Stimulated activated CD4-positive, alpha-beta T cell treated with anti-CD3 and anti-CD28 coated beads, Interleukin-4, amount 100 ng/mL, for 1 hour (primary cell): ENCODE measurements around the gene ZIC5.

Experiments
- DNase-seq: peaks from one replicate; pipeline ENCODE4 v3.0.0-alpha.2; 2020

The ZIC5 gene

GRCh38 chr13:99987154-99988019, 15.8 kb upstream of the ZIC5 start:
- no peak for DNase-seq

- DNase-seq: no peak
These were observed 15.2 kb upstream of the ZIC5 start for GRCh38 chr13:99986741-99987140.

DNA sequence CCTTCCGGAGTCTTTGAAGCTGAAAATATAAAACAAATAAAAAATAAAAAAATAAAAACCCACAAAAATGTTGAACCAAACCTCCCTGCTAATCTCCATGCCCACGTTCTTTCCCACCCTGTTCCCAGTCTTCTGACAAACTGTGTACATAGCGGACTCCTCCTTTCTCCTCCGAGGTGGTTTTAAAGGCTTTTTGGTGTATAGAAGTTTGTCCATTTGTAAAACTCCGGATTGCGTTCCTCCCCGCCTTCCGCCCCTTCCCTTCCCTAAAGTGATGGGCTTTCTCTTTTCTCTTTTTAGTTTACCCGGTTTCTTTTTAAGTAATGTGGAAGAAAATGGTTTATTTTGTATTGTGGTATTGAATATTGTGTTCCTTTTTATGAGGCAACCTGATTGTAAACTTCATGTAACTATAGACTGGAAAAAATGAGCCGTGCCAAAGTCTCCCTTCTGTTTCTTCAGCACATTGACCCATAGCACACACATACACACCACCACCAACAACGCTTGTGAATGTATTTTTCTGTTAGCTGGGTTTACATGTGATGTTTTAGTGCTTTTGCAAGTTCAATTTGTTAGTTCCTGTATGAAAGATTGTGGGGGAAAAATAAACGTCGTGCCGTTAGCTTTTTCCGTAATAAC, 14.4 kb upstream of the ZIC5 start:
- DNase-seq: no peak

- DNase-seq: no peak
These were observed 13.8 kb upstream of the ZIC5 start for GRCh38 chr13:99985241-99985874.

- no peak for DNase-seq
These were observed 13.1 kb upstream of the ZIC5 start for GRCh38 chr13:99984461-99985240.

DNA sequence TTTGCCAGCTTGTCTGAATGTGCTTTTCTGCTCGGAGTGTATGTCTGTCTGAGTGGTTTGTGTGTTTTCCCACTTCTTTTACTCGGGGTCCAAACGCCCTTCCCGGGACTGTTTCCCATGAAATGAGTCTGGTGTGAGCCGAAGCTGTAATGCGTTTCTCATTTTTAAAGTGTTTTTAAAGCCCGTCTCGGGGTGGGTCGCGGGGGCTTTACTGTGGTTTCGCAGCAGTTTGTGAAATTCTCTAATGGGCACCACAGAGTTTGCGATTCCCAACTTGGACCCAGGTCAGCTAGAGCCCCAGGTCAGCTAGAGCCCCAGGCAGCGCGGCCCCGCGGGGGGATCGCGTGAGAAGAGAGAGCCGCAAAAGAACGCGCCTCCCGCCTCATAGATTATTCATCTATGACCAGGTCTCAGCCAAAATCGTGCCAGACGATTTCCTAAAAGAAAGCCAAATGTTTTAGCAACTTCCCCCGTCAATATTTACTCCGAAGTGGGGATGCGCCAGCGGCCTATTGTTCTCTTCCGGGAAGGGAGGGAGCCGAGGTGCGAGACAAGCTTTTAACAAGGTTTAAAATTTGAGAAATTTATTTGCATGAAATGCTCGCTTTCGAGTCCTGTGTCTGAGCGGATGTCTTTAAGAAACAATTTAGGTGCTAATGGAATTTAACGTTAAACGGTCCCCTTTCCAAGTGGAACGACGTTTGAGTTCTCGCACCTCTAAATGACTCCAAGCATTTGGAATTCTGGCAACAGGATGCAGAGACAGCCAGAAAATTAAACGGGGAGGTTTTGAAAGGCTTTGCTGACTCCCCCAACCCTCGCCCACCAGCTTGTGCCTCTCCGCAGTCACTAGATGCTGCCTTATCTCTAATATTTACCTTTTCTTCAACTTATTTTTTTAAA, 12.2 kb upstream of the ZIC5 start:
- DNase-seq: no peak

DNA sequence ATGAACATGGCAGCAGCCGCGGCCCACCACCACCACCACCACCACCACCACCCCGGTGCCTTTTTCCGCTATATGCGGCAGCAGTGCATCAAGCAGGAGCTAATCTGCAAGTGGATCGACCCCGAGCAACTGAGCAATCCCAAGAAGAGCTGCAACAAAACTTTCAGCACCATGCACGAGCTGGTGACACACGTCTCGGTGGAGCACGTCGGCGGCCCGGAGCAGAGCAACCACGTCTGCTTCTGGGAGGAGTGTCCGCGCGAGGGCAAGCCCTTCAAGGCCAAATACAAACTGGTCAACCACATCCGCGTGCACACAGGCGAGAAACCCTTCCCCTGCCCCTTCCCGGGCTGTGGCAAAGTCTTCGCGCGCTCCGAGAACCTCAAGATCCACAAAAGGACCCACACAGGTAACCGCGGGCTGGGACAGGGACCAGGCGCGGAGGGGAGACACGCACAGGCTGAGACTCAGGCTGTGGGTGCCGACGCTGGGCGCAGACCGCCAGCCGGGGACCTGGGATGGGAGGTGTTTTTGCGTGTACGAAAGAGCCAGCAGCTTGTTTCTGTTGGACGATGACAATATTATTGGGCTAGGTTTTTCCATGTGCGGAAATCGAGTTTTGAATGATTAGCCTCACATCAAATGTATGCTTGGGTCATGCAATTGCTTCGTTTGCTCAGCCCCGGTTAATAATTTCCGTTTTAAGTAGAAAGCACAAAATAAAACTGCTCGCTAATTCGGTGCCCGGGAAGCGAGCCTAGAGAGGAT, 11.3 kb upstream of the ZIC5 start:
- no peak for DNase-seq

DNA sequence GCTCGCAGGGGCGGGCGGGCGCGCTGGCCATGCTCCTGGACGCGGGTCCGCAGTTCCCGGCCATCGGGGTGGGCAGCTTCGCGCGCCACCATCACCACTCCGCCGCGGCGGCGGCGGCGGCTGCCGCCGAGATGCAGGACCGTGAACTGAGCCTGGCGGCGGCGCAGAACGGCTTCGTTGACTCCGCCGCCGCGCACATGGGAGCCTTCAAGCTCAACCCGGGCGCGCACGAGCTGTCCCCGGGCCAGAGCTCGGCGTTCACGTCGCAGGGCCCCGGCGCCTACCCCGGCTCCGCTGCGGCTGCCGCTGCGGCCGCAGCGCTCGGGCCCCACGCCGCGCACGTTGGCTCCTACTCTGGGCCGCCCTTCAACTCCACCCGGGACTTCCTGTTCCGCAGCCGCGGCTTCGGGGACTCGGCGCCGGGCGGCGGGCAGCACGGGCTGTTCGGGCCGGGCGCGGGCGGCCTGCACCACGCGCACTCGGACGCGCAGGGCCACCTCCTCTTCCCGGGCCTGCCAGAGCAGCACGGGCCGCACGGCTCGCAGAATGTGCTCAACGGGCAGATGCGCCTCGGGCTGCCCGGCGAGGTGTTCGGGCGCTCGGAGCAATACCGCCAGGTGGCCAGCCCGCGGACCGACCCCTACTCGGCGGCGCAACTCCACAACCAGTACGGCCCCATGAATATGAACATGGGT, 10.6 kb upstream of the ZIC5 start:
- DNase-seq: no peak

DNA sequence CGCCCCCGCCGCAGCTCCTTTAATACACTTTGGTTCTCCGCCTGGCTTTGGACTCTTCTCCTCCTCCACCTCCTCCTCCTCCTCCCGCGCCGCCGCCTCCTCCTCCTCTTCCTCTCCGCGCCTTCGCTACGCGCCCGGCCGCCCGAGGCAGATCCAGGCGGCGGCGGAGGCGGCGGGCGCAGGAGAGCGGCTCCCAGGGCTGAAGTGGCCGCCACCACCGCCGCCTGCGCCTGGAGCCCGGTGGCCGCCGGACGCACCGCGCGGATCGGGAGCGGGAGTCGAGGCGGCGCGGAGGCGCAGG, 10.1 kb upstream of the ZIC5 start, which contains the start of gene ZIC2:
TSS of gene ZIC2 (plus strand) at position 50 of the 301 bp plus-strand sequence. CDS start 281 bp downstream, outside the sequence.
- no peak for DNase-seq

GRCh38 chr13:99980824-99981734, 9.5 kb upstream of the ZIC5 start:
- DNase-seq: no peak

GRCh38 chr13:99980201-99980823, 8.7 kb upstream of the ZIC5 start:
- peak; percentile 69 for DNase-seq

GRCh38 chr13:99979453-99980200, 8.1 kb upstream of the ZIC5 start:
- no peak for DNase-seq

DNA sequence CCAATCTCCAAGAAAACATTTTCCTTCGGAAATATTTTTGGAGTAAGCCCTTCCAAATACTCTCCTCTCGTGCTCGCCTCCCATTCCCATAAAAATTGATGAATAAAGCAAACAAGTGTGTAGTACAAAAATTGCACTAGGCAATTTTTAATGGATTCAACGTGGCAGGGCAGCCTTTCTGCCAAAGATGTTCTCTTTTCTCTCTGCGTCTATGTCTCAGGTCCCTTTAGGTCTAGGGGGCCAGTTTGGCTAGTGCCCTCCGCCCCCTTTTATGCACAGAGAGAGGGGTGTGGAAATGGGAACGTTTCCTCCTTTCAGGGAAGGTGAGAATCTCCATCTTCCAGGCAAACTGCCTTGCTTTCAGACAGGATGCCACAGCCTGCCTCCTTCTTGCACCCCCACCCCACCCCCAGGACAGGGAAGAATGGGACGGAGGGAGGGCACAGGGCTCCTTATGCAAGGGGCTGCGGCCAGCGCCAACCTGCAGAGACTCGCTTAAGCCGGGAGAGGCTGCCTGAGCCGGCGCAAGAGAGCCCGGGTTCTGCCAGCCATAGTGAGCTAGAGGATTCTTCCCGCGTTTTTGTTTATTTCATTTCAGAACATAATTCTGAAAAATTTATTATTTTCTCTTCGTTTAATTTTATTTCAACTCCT, 7.4 kb upstream of the ZIC5 start:
- no peak for DNase-seq

- no peak for DNase-seq
These were observed 6.6 kb upstream of the ZIC5 start for GRCh38 chr13:99977912-99978798.

DNA sequence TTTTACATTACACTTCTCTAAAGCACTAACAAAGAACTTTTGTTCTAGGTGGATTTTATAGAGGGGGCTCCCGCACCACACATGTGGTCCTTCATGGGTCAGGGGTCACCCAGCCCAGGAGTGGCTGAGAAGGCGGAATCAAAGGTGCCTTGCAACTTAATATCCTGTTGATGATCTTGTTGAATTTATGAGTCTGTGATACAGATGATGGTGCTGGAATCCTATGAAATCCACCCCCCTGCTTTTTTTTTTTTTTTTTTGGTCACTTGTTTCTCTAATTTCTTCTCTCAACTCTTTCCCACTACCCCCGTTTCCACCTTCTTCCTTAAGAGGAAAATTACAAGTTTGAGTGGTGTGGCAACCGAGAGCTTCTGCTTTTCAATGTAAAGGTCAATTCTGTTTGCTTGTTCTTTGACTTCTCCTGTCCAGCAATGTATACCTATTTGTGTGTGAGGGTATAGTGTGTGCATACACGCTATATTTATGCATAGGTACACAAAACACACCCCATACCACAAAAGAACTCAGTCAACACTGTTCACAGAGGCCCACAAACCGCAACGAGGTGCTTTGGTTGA, 5.9 kb upstream of the ZIC5 start:
- no peak for DNase-seq

DNA sequence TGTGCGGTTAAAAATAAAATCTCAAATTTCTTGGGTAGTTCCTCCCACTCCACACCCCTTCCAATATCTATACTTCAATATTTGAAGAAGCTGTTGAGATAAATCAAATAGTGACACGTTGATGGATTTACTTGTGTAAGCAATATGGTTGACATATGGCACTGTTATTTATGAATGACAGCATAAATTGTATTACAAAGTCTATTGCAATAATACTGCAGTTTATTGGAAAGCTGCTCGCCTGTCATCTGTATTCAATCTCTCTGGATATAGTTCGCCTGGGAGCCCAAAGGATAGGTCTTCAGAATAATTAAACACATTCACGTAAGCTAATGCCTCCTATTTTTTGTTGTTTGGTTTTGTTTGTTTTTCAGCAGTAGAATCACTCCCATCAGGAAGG, 5.0 kb upstream of the ZIC5 start:
- DNase-seq: no peak
